ENCODE data around the gene KCTD21.
"Not testable (repeated sequence)": the region's sequence is repeated elsewhere in the genome, so short reads cannot be mapped to it uniquely, and the experiment has no call there.

KCTD21 gene

GRCh38 chr11:78200061-78200460 lies 11.6 kb upstream of the KCTD21 start:
- no peak for DNase-seq

GRCh38 chr11:78199653-78200015 lies 11.2 kb upstream of the KCTD21 start:
- DNase-seq = no peak

- DNase-seq = no peak
Observed at GRCh38 chr11:78199015-78199652, 10.7 kb upstream of the KCTD21 start.

GRCh38 chr11:78197816-78198215 lies 9.4 kb upstream of the KCTD21 start:
- no peak for DNase-seq

GRCh38 chr11:78196661-78197091 lies 8.2 kb upstream of the KCTD21 start:
- no peak for DNase-seq

GRCh38 chr11:78195917-78196560 lies 7.6 kb upstream of the KCTD21 start:
- DNase-seq = no peak

- no peak for DNase-seq
Observed at GRCh38 chr11:78194490-78194889, 6.1 kb upstream of the KCTD21 start.

GRCh38 chr11:78193806-78194205 lies 5.4 kb upstream of the KCTD21 start:
- no peak for DNase-seq

GRCh38 chr11:78192911-78193351 lies 4.5 kb upstream of the KCTD21 start:
- DNase-seq = no peak

- DNase-seq = no peak
Observed at GRCh38 chr11:78192223-78192719, 3.8 kb upstream of the KCTD21 start.

- DNase-seq = no peak
Observed at GRCh38 chr11:78190871-78191538, 2.6 kb upstream of the KCTD21 start.

- no peak for DNase-seq
Observed at GRCh38 chr11:78190374-78190773, 1.9 kb upstream of the KCTD21 start.

- DNase-seq = no peak
Observed at GRCh38 chr11:78189851-78190250, 1.4 kb upstream of the KCTD21 start.

- DNase-seq = no peak
Observed at GRCh38 chr11:78189174-78189724, 823 bp upstream of the KCTD21 start.

GRCh38 chr11:78187366-78188285 lies 800 bp downstream of the KCTD21 start:
- no peak for DNase-seq

GRCh38 chr11:78181185-78181584 lies 7.2 kb downstream of the KCTD21 start:
- DNase-seq = peak; percentile 35

- no peak for DNase-seq
Observed at GRCh38 chr11:78180751-78181150, 7.7 kb downstream of the KCTD21 start.

GRCh38 chr11:78179459-78180071 lies 8.9 kb downstream of the KCTD21 start:
- DNase-seq = no peak

- no peak for DNase-seq
Observed at GRCh38 chr11:78177216-78177615, 11.2 kb downstream of the KCTD21 start.

- no peak for DNase-seq
Observed at GRCh38 chr11:78176605-78177141, 11.8 kb downstream of the KCTD21 start.

GRCh38 chr11:78175862-78176261 lies 12.6 kb downstream of the KCTD21 start:
- DNase-seq = not testable (repeated sequence)

GRCh38 chr11:78171951-78172350 lies 16.5 kb downstream of the KCTD21 start:
- DNase-seq = no peak

Measured in HCEC 1CT (cell line).